Measurements from ENCODE around the gene THSD7B. TPM values are rescaled to one million over a fixed set of nuclear protein-coding genes. Genes with fewer than 3 reads are reported as not detected.

Gene THSD7B
- polyA plus RNA-seq, 1 donor from 2014 or later: 0.46 TPM

DNA sequence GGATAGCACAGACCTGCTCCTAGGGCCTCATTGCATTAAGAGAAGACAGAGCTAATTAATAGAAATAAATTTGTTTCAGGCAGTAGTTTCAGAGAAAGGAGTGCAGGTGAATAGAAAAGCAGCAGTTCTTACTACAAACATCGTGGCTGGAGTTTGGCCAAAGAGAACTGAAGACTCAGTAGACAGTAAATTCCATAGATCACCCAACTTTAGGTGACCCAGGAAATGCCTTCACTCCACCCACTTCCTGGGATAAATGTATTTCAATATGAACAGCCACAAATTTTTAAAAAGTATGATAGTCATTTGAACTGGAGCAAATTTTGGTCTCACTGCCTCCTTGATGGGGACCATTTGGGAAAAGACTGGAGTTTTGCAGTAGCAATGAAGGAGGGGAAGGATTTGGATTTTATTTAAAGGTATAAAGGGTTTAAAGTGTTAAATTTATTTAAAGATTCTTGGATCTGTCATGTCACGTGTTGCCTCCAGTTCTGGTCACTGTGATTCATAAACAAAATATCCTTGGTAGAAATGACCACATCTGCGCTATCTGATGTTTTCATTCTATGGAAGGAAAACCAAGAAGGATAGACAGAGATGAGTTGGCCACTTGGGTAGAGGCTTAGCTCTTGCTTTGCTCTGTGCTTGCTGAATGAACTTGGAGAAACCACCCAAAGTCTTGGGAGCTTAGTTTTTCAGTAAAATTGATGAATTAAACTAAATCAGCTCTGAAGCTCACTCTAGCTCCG lies 390.2 kb downstream of the THSD7B start:
- Histone ChIP-seq H3K9ac (ENCODE audit: low read length) (no peak overlapping the region), H3K9me3 (ENCODE audit: low read length) (no peaks in the 10 kb centered on the region), H3K9me2 (ENCODE audit: insufficient read depth, low read length) (no peaks in the 10 kb centered on the region), H3K27me3 (ENCODE audit: insufficient read depth, low read depth, low read length) (no peaks in the 10 kb centered on the region), H2AFZ (ENCODE audit: low read depth, low read length) (no peak overlapping the region), H3F3A (ENCODE audit: insufficient read depth, low read length, poor library complexity, severe bottlenecking) (no peaks in the 10 kb centered on the region), H3K27ac (ENCODE audit: low read length) (no peak overlapping the region), H3K4me2 (ENCODE audit: low read length) (no peak overlapping the region), H3K36me3 (ENCODE audit: insufficient read depth, low read length) (no peaks in the 10 kb centered on the region), H4K20me1 (ENCODE audit: insufficient read depth) (no peaks in the 10 kb centered on the region), H3K4me3 (ENCODE audit: low read length) (no peak overlapping the region), H3K79me2 (replicated peaks; ENCODE audit: insufficient read depth, low read length) (no peaks in the 10 kb centered on the region)
- TF ChIP-seq RAD21 (conservative IDR thresholded peaks at IDR 0.05): no peak
- TF ChIP-seq, protein P1, sequence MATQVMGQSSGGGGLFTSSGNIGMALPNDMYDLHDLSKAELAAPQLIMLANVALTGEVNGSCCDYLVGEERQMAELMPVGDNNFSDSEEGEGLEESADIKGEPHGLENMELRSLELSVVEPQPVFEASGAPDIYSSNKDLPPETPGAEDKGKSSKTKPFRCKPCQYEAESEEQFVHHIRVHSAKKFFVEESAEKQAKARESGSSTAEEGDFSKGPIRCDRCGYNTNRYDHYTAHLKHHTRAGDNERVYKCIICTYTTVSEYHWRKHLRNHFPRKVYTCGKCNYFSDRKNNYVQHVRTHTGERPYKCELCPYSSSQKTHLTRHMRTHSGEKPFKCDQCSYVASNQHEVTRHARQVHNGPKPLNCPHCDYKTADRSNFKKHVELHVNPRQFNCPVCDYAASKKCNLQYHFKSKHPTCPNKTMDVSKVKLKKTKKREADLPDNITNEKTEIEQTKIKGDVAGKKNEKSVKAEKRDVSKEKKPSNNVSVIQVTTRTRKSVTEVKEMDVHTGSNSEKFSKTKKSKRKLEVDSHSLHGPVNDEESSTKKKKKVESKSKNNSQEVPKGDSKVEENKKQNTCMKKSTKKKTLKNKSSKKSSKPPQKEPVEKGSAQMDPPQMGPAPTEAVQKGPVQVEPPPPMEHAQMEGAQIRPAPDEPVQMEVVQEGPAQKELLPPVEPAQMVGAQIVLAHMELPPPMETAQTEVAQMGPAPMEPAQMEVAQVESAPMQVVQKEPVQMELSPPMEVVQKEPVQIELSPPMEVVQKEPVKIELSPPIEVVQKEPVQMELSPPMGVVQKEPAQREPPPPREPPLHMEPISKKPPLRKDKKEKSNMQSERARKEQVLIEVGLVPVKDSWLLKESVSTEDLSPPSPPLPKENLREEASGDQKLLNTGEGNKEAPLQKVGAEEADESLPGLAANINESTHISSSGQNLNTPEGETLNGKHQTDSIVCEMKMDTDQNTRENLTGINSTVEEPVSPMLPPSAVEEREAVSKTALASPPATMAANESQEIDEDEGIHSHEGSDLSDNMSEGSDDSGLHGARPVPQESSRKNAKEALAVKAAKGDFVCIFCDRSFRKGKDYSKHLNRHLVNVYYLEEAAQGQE (IDR thresholded peaks at IDR 0.05; ENCODE audit: borderline replicate concordance): no peak
- TF ChIP-seq SMC3 (conservative IDR thresholded peaks at IDR 0.05; ENCODE audit: poor library complexity): no peak
- no peak for TF ChIP-seq MXI1 (conservative IDR thresholded peaks at IDR 0.05; ENCODE audit: poor library complexity, severe bottlenecking)
- no peak for TF ChIP-seq EZH2 (IDR thresholded peaks at IDR 0.05; ENCODE audit: borderline replicate concordance, insufficient read depth, low read length, poor library complexity, severe bottlenecking)
- TF ChIP-seq, protein P2, sequence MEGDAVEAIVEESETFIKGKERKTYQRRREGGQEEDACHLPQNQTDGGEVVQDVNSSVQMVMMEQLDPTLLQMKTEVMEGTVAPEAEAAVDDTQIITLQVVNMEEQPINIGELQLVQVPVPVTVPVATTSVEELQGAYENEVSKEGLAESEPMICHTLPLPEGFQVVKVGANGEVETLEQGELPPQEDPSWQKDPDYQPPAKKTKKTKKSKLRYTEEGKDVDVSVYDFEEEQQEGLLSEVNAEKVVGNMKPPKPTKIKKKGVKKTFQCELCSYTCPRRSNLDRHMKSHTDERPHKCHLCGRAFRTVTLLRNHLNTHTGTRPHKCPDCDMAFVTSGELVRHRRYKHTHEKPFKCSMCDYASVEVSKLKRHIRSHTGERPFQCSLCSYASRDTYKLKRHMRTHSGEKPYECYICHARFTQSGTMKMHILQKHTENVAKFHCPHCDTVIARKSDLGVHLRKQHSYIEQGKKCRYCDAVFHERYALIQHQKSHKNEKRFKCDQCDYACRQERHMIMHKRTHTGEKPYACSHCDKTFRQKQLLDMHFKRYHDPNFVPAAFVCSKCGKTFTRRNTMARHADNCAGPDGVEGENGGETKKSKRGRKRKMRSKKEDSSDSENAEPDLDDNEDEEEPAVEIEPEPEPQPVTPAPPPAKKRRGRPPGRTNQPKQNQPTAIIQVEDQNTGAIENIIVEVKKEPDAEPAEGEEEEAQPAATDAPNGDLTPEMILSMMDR (IDR thresholded peaks at IDR 0.05; ENCODE audit: poor library complexity, severe bottlenecking): no peak
- TF ChIP-seq POLR2AphosphoS5 (IDR thresholded peaks at IDR 0.05): no peak
- no peak for TF ChIP-seq TAF1 (IDR thresholded peaks at IDR 0.05; ENCODE audit: low read depth)
- TF ChIP-seq EP300 (conservative IDR thresholded peaks at IDR 0.05; ENCODE audit: poor library complexity, severe bottlenecking): no peak

DNA sequence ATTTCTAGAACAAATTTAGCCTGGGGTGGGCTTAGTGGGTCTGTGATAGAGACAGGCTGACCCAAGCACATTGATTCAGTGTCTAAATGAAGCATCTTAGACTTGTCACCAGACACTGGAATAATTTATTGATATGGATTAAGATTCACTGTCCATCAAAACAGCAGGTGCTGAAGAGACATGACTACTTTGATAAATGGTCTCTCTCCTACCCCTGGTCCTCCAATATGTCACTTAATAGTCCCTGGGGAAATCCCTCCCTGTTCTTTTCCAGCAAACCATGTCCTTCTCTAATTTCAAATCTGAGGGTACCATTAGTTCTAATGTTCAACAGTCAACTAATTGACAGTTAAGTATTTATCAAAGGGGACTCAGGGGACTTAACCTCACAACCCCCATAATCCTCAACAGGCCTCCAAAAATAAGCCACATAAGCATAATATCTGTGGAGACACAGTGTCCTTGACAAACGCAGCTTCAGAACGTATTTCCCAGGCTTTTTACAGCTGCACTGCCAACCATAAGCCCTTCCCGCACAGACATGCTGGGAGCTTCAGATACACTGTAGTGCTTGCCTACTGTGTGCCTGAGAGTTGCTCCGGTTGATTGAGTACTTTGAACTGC lies 391.0 kb downstream of the THSD7B start:
- H3F3A ChIP-seq (ENCODE audit: insufficient read depth, low read length, poor library complexity, severe bottlenecking): no peaks in the 10 kb centered on the region
- no peak overlapping the region for H3K4me3 ChIP-seq (ENCODE audit: low read length)

More for the DNA sequence above, 391.0 kb downstream of the THSD7B start:
- Histone ChIP-seq H3K9me3 (ENCODE audit: low read length) (no peaks in the 10 kb centered on the region), H3K27ac (ENCODE audit: low read length) (no peak overlapping the region), H3K27me3 (ENCODE audit: insufficient read depth, low read depth, low read length) (no peaks in the 10 kb centered on the region), H3K4me2 (ENCODE audit: low read length) (no peak overlapping the region), H3K9me2 (ENCODE audit: insufficient read depth, low read length) (no peaks in the 10 kb centered on the region), H3K36me3 (ENCODE audit: insufficient read depth, low read length) (no peaks in the 10 kb centered on the region), H4K20me1 (ENCODE audit: insufficient read depth) (no peaks in the 10 kb centered on the region), H3K79me2 (replicated peaks; ENCODE audit: insufficient read depth, low read length) (no peaks in the 10 kb centered on the region), H2AFZ (ENCODE audit: low read depth, low read length) (no peak overlapping the region), H3K9ac (ENCODE audit: low read length) (no peak overlapping the region)
- no peak for TF ChIP-seq RAD21 (conservative IDR thresholded peaks at IDR 0.05)
